ENCODE data around the gene PIEZO1. TPM values are rescaled to one million over a fixed set of nuclear protein-coding genes. Genes with fewer than 3 reads are reported as not detected.

The PIEZO1 gene
- total RNA-seq, 4 donors from 2014 or later = 81.2 to 145 (median 113) TPM

DNA sequence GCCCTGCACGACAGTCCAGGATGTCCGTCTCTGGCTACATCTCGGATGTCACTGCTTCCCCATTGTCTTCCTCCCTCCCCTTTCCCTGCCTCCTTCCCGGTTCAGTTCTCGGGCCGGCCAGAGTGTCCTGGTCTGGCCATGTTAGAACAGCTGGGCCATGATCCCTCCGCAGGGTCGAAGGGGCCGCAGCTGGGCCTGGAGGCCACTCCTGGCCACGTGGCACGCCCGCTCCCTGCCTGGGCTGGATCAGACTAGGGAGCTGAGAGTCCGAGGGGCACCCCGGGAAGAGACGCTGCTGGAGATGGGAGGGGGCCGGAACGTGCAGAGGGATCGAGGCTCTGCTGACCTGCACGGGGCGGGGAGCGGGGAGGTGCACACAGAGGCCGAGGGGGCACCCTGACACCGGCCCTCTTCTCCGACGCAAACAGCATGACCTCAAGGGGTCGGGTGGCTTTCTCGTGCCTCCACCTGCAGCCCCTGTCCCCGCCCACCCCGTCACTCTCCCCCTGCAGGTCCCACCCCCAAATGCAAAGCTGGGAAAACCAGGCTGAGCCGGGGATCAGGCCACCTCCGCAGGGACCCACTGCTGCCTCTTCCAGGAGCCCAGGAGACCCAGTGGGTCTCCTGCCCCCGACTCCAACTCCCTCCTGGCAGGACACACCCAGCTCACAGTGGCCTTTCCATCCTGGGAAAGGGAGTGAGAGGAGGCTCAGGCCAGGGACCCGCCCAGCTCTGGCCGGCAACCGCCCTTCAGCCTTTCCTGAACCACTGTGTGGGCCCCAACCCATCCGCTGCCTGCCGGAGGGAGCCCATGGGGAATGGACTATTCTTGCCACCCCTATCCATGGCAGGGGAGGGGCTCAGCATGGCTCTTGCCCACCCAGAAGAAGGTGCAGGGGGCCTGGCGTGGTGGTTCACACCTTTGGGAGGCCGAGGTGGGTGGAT lies 40.2 kb downstream of the PIEZO1 start:
- no peak for TF ChIP-seq POLR2A (IDR thresholded peaks at IDR 0.05)
- TF ChIP-seq, protein P1, sequence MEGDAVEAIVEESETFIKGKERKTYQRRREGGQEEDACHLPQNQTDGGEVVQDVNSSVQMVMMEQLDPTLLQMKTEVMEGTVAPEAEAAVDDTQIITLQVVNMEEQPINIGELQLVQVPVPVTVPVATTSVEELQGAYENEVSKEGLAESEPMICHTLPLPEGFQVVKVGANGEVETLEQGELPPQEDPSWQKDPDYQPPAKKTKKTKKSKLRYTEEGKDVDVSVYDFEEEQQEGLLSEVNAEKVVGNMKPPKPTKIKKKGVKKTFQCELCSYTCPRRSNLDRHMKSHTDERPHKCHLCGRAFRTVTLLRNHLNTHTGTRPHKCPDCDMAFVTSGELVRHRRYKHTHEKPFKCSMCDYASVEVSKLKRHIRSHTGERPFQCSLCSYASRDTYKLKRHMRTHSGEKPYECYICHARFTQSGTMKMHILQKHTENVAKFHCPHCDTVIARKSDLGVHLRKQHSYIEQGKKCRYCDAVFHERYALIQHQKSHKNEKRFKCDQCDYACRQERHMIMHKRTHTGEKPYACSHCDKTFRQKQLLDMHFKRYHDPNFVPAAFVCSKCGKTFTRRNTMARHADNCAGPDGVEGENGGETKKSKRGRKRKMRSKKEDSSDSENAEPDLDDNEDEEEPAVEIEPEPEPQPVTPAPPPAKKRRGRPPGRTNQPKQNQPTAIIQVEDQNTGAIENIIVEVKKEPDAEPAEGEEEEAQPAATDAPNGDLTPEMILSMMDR (IDR thresholded peaks at IDR 0.05) = no peak
- Histone ChIP-seq H3K4me1 (peaks cover 0 to 26% of the 10 kb centered on the region in 2 donors), H3K4me3 (replicated peaks in 1 of 3) (no peak overlapping the region), H3K27ac (no peak overlapping the region), H3K36me3 (no peaks in the 10 kb centered on the region), H3K27me3 (no peaks in the 10 kb centered on the region), H3K9me3 (no peaks in the 10 kb centered on the region)
- no peak for DNase-seq
- whole genome bisulfite sequencing, 2 donors = 69 to 82% methylated on average over 14 to 29 of the region's 39 CpGs
- intact Hi-C loops (cut with DNase I) = no loop called here

DNA sequence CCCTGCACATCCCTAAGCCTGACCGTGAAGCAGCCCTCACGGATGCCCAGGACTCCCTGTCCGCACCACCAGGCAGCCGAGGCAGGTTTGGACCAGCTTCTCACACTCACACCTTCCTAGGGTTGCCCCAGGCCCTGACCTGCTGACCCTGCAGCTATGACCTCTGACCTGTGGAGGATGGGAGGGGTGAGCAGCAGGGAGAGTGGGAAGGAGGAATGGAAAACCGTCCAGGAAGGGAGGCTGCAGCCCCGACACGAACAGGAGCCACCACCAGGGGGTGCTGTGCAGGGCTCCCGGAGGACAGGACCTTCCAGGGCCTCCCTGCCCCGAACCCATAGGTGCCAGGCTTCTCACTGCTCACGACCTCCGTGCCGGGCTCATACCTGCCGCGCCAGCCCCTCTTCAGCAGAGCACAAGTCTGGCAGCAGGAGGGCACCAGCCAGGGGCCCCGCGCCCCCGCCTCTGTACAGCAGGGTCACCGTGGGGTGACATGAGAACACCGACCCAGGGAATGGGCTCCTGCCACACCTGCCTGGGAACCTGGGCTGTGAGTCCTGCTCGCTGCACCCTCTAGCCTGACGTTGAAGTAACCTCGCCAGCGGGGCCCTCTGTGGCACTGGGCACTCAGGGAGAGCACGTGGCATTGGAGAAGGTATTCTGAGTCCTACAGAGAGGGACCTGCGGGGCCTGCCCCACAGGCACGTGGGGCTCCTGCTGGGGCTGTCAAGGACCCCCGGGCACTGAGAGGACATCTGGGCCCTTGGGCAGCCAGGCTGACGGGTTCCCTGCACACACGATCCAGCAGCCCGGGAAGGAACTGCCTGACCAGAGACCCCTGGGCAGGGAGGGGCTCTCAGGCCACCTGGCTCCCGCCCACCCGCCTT lies 41.1 kb downstream of the PIEZO1 start:
- DNase-seq = peak; percentile 83 to 87
- H3K4me1 ChIP-seq = peaks cover 0 to 26% of the 10 kb centered on the region in 2 donors
- no peaks in the 10 kb centered on the region for H3K27me3 ChIP-seq
- WGBS, 2 donors = 41 to 49% methylated on average over 15 to 18 of the region's 32 CpGs
- no peaks in the 10 kb centered on the region for H3K9me3 ChIP-seq
- intact Hi-C loops (cut with DNase I) = loop anchor here (2.0 kb wide), 1 partner anchor 41 kb away; the partner anchor contains the start of gene PIEZO1
- H3K36me3 ChIP-seq = no peaks in the 10 kb centered on the region
- no peak for TF ChIP-seq POLR2A (IDR thresholded peaks at IDR 0.05)
- TF ChIP-seq, protein P1 (IDR thresholded peaks at IDR 0.05) = peak; percentile 76 to 91 (median 81)
- H3K27ac ChIP-seq = no peak overlapping the region
- no peak overlapping the region for H3K4me3 ChIP-seq (replicated peaks in 1 of 3)

DNA sequence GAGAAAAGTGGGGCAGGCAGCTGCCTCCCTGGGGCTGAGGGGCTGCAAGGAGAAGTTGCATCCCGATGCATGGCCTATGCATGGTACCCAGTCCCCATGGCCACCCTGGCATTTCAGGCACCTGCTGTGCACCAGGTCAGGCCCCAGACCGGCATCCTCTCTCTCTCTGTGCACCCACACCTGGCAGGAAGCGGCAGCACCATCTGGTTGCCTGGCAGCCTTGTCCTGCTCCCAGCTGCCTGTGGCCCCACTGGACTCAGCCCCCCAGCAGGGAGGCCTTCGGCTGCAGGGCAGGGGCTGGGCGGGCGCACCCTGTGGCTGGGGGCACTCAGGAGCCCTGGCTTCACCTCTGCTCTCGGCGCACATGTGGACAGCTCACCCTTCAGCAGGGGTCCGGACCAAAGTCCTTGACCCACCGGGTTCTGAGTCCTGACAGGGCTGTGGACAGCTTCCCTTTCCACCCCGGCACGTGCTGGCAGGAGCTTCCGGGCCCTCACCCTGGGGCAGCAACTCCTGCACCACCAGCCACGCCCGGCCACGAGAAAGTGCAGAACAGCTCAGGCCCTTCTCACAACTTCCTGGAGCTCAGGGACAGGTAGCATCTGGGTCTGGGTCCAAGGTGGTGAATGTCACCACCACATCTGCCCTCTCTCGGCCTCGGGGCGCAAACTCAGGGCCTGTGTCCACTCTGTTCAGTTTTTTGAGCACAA lies 42.0 kb downstream of the PIEZO1 start:
- 90 to 91% methylated on average over 16 to 17 of the region's 19 CpGs for WGBS, 2 donors
- TF ChIP-seq, protein P1 (IDR thresholded peaks at IDR 0.05) = no peak
- no peak for TF ChIP-seq POLR2A (IDR thresholded peaks at IDR 0.05)
- no peak for DNase-seq
- intact Hi-C loops (cut with DNase I) = loop anchor here (2.0 kb wide), 1 partner anchor 42 kb away; the partner anchor contains the start of gene PIEZO1
- no peaks in the 10 kb centered on the region for H3K36me3 ChIP-seq
- H3K27ac ChIP-seq = no peak overlapping the region
- peaks cover 3 to 31% of the 10 kb centered on the region in 2 donors for H3K4me1 ChIP-seq
- no peaks in the 10 kb centered on the region for H3K9me3 ChIP-seq
- H3K4me3 ChIP-seq (replicated peaks in 1 of 3) = no peak overlapping the region
- H3K27me3 ChIP-seq = no peaks in the 10 kb centered on the region

DNA sequence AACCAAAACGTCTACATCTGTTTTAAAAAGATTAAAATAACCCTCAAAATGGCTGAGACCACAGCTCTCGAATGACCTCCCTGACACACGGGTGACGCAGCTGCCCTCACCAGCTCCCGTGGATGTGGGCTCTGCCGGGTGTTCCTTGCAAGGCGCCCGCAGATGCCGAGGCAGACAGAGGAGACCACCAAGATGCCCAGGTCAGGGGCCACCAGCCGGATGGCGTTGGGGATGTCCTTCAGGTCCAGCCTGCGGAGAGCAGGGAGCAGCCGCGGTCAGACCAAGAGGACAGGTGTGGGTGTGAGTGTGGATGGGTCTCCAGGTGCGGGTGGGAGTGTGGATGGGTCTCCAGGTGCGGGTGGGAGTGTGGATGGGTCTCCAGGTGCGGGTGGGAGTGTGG lies 43.7 kb downstream of the PIEZO1 start:
- no peak for DNase-seq
- H3K36me3 ChIP-seq = no peaks in the 10 kb centered on the region
- 90 to 94% methylated on average over 17 of the region's 17 CpGs for WGBS, 2 donors

More for the DNA sequence above, 43.7 kb downstream of the PIEZO1 start:
- Histone ChIP-seq H3K27ac (no peak overlapping the region), H3K4me1 (peaks cover 7 to 32% of the 10 kb centered on the region in 2 donors), H3K4me3 (replicated peaks in 1 of 3) (no peak overlapping the region), H3K9me3 (no peaks in the 10 kb centered on the region), H3K27me3 (no peaks in the 10 kb centered on the region)
- intact Hi-C loops (cut with DNase I) = no loop called here
- no peak for TF ChIP-seq POLR2A (IDR thresholded peaks at IDR 0.05)
- TF ChIP-seq, protein P1 (IDR thresholded peaks at IDR 0.05) = no peak
